ENCODE data around the gene GSTK1. TPM values are rescaled to one million over a fixed set of nuclear protein-coding genes. Genes with fewer than 3 reads are reported as not detected.
"Not testable (repeated sequence)": the region's sequence is repeated elsewhere in the genome, so short reads cannot be mapped to it uniquely, and the experiment has no call there.

GSTK1 gene
- total RNA-seq, 2 donors from 2014 or later: 61.1 to 75.0 TPM

- 3 to 16% methylated on average over 29 to 84 of the region's 84 CpGs for WGBS, 2 experiments (ENCODE audit: insufficient coverage in 1 of 2, insufficient read length in 1 of 2)
- peaks cover 14% of the 10 kb centered on the region for H3K9me3 Mint-ChIP-seq
- H3K4me1 ChIP-seq (ENCODE audit: control insufficient read depth, insufficient read depth, low read length): peaks cover 4% of the 10 kb centered on the region
Observed at GRCh38 chr7:143287935-143288826, 24.9 kb downstream of the GSTK1 start, which contains the start of gene CASP2. TSS of gene CASP2 (plus strand) at chr7:143288351. CDS start at chr7:143288456, 105 bp downstream.

DNA sequence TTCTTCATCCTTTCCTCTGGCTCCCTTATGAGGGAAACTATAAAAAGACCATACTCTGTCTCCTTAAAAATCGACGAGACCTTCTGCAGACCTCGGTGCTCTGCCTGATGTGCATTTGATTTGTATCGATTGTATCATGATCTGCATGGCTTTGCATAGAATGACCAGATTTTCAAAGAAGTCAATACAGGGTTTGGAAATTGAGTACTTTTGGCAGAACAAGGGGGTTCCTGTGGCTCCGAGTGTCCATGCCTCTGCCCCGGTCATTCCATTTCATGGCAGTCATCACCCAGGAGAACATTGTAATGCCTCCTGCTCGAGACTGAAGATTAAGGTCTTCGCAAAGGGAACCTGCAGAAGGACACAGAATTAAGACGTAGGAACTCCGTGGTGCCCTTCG, 25.6 kb downstream of the GSTK1 start:
- Mint-ChIP-seq H3K4me3 (peak overlapping the region; percentile 88), H3K36me3 (ENCODE audit: low read depth) (peaks cover 37% of the 10 kb centered on the region), H3K27me3 (ENCODE audit: insufficient read depth) (peaks cover 30% of the 10 kb centered on the region), H3K9me3 (peaks cover 14% of the 10 kb centered on the region), H3K4me1 (peaks cover 24% of the 10 kb centered on the region), H3K27ac (peak overlapping the region; percentile 95)
- peaks cover 4% of the 10 kb centered on the region for H3K4me1 ChIP-seq (ENCODE audit: control insufficient read depth, insufficient read depth, low read length)
- peaks cover 36% of the 10 kb centered on the region for H3K36me3 ChIP-seq (ENCODE audit: control insufficient read depth, insufficient read depth, low read length)
- peak overlapping the region; percentile 100 for H3K4me3 ChIP-seq (ENCODE audit: low read length)
- no peak for DNase-seq
- WGBS, 2 experiments (ENCODE audit: insufficient coverage in 1 of 2, insufficient read length in 1 of 2): 2 to 4% methylated on average over 6 to 11 of the region's 11 CpGs
- TF ChIP-seq, protein P1, sequence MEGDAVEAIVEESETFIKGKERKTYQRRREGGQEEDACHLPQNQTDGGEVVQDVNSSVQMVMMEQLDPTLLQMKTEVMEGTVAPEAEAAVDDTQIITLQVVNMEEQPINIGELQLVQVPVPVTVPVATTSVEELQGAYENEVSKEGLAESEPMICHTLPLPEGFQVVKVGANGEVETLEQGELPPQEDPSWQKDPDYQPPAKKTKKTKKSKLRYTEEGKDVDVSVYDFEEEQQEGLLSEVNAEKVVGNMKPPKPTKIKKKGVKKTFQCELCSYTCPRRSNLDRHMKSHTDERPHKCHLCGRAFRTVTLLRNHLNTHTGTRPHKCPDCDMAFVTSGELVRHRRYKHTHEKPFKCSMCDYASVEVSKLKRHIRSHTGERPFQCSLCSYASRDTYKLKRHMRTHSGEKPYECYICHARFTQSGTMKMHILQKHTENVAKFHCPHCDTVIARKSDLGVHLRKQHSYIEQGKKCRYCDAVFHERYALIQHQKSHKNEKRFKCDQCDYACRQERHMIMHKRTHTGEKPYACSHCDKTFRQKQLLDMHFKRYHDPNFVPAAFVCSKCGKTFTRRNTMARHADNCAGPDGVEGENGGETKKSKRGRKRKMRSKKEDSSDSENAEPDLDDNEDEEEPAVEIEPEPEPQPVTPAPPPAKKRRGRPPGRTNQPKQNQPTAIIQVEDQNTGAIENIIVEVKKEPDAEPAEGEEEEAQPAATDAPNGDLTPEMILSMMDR (conservative IDR thresholded peaks at IDR 0.05): no peak
- H3K9me3 ChIP-seq (ENCODE audit: control insufficient read depth, low read length): peaks cover 6% of the 10 kb centered on the region
- H3K27ac ChIP-seq (ENCODE audit: low read depth, low read length): peak overlapping the region; percentile 90
- H3K27me3 ChIP-seq (ENCODE audit: control insufficient read depth, insufficient read depth, low read length, poor library complexity, severe bottlenecking): peaks cover 11% of the 10 kb centered on the region
- H3K9ac ChIP-seq (ENCODE audit: extremely low read depth, low read length, poor library complexity, severe bottlenecking): peak overlapping the region; percentile 91

More at GRCh38 chr7:143287935-143288826, 24.9 kb downstream of the GSTK1 start, which contains the start of gene CASP2:
- Mint-ChIP-seq H3K4me3 (peak within 1 kb of the TSS; percentile 88), H3K36me3 (ENCODE audit: low read depth) (peaks cover 30% of the 10 kb centered on the region), H3K4me1 (peaks cover 30% of the 10 kb centered on the region), H3K27me3 (ENCODE audit: insufficient read depth) (peaks cover 30% of the 10 kb centered on the region), H3K27ac (peak within 1 kb of the TSS; percentile 95)
- peak; percentile 99 for DNase-seq
- Histone ChIP-seq H3K4me3 (ENCODE audit: low read length) (peak within 1 kb of the TSS; percentile 100), H3K9me3 (ENCODE audit: control insufficient read depth, low read length) (peaks cover 6% of the 10 kb centered on the region), H3K27me3 (ENCODE audit: control insufficient read depth, insufficient read depth, low read length, poor library complexity, severe bottlenecking) (peaks cover 11% of the 10 kb centered on the region), H3K9ac (ENCODE audit: extremely low read depth, low read length, poor library complexity, severe bottlenecking) (peak within 1 kb of the TSS; percentile 91), H3K27ac (ENCODE audit: low read depth, low read length) (peak within 1 kb of the TSS; percentile 90), H3K36me3 (ENCODE audit: control insufficient read depth, insufficient read depth, low read length) (peaks cover 29% of the 10 kb centered on the region)
- TF ChIP-seq, protein P1 (conservative IDR thresholded peaks at IDR 0.05): peak; percentile 56

DNA sequence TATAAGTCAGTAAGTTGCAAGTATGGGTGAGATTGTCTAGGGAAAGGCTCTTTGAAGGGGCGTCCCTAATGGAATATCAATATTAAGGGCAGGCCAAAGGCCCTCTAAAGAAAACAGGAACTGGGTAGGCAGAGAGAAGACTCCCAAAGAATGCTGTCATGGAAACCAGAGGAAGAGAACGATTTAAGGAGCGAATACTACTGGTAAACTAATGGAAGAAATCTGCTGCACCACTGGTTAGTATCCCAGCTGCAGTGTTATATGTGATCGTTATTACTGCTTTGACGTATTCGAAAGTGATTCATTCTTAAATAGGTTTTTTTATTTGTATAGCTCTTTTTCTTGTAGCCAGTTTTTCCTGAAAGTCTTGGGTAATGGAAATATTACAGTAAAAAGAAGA, 26.2 kb downstream of the GSTK1 start:
- H3K27me3 Mint-ChIP-seq (ENCODE audit: insufficient read depth): peaks cover 30% of the 10 kb centered on the region
- H3K36me3 Mint-ChIP-seq (ENCODE audit: low read depth): peaks cover 43% of the 10 kb centered on the region
- TF ChIP-seq, protein P1 (conservative IDR thresholded peaks at IDR 0.05): no peak
- H3K9me3 Mint-ChIP-seq: peaks cover 14% of the 10 kb centered on the region
- H3K27me3 ChIP-seq (ENCODE audit: control insufficient read depth, insufficient read depth, low read length, poor library complexity, severe bottlenecking): peaks cover 11% of the 10 kb centered on the region
- no peak overlapping the region for H3K27ac ChIP-seq (ENCODE audit: low read depth, low read length)
- H3K27ac Mint-ChIP-seq: no peak overlapping the region
- DNase-seq: no peak
- peak overlapping the region; percentile 100 for H3K4me3 ChIP-seq (ENCODE audit: low read length)
- H3K9me3 ChIP-seq (ENCODE audit: control insufficient read depth, low read length): peaks cover 6% of the 10 kb centered on the region
- H3K4me1 Mint-ChIP-seq: peaks cover 18% of the 10 kb centered on the region
- WGBS, 2 experiments (ENCODE audit: insufficient coverage in 1 of 2, insufficient read length in 1 of 2): 27 to 53% methylated on average over 4 to 6 of the region's 6 CpGs
- H3K36me3 ChIP-seq (ENCODE audit: control insufficient read depth, insufficient read depth, low read length): peaks cover 41% of the 10 kb centered on the region
- peaks cover 4% of the 10 kb centered on the region for H3K4me1 ChIP-seq (ENCODE audit: control insufficient read depth, insufficient read depth, low read length)
- H3K4me3 Mint-ChIP-seq: peak overlapping the region; percentile 88
- peak overlapping the region; percentile 91 for H3K9ac ChIP-seq (ENCODE audit: extremely low read depth, low read length, poor library complexity, severe bottlenecking)

- Histone ChIP-seq H3K36me3 (ENCODE audit: control insufficient read depth, insufficient read depth, low read length) (peaks cover 46% of the 10 kb centered on the region), H3K9ac (ENCODE audit: extremely low read depth, low read length, poor library complexity, severe bottlenecking) (peak overlapping the region; percentile 13), H3K4me3 (ENCODE audit: low read length) (peak overlapping the region; percentile 100), H3K27me3 (ENCODE audit: control insufficient read depth, insufficient read depth, low read length, poor library complexity, severe bottlenecking) (peaks cover 11% of the 10 kb centered on the region)
- H3K27ac ChIP-seq (ENCODE audit: low read depth, low read length); H3K27ac Mint-ChIP-seq; H3K4me1 ChIP-seq (ENCODE audit: control insufficient read depth, insufficient read depth, low read length); DNase-seq; H3K9me3 ChIP-seq (ENCODE audit: control insufficient read depth, low read length): not testable (repeated sequence)
- peaks cover 30% of the 10 kb centered on the region for H3K27me3 Mint-ChIP-seq (ENCODE audit: insufficient read depth)
- WGBS, 2 experiments (ENCODE audit: insufficient coverage in 1 of 2, insufficient read length in 1 of 2): 80 to 86% methylated on average over 1 to 4 of the region's 4 CpGs
- H3K4me1 Mint-ChIP-seq: peaks cover 14% of the 10 kb centered on the region
- peak overlapping the region; percentile 88 for H3K4me3 Mint-ChIP-seq
- H3K36me3 Mint-ChIP-seq (ENCODE audit: low read depth): peaks cover 47% of the 10 kb centered on the region
- peaks cover 14% of the 10 kb centered on the region for H3K9me3 Mint-ChIP-seq
Observed at GRCh38 chr7:143289888-143290287, 26.6 kb downstream of the GSTK1 start.

Measured in endodermal cell (in vitro differentiated cells).